HG03571 (cell line): ENCODE data around the gene JAGN1.
"Not testable (repeated sequence)": the region's sequence is repeated elsewhere in the genome, so short reads cannot be mapped to it uniquely, and the experiment has no call there.

Experiments
- ATAC-seq: cut with Tn5 transposase; IDR thresholded peaks from one replicate; pipeline ENCODE4 v1.9.1; 2021; ENCODE audit not compliant: unreplicated experiment

Gene JAGN1

GRCh38 chr3:9866639-9867038 lies 23.8 kb upstream of the JAGN1 start:
- ATAC-seq = no peak

GRCh38 chr3:9867106-9867505 lies 23.3 kb upstream of the JAGN1 start:
- no peak for ATAC-seq

- ATAC-seq = no peak
These were observed 20.5 kb upstream of the JAGN1 start for GRCh38 chr3:9869955-9870354.

- no peak for ATAC-seq
These were observed 19.4 kb upstream of the JAGN1 start for GRCh38 chr3:9870978-9871377.

GRCh38 chr3:9872067-9872466 lies 18.3 kb upstream of the JAGN1 start:
- ATAC-seq = not testable (repeated sequence)

GRCh38 chr3:9875448-9875847 lies 15.0 kb upstream of the JAGN1 start:
- ATAC-seq = no peak

GRCh38 chr3:9876255-9876654 lies 14.2 kb upstream of the JAGN1 start:
- not testable (repeated sequence) for ATAC-seq

- ATAC-seq = no peak
These were observed 13.4 kb upstream of the JAGN1 start for GRCh38 chr3:9876991-9877390.

GRCh38 chr3:9878700-9879099 lies 11.7 kb upstream of the JAGN1 start:
- ATAC-seq = no peak

GRCh38 chr3:9879830-9880549 lies 10.4 kb upstream of the JAGN1 start, which contains the start of gene CIDEC:
CIDEC (minus strand) TSS chr3:9880253; CDS start chr3:9878486, 1,767 bp downstream.
- no peak for ATAC-seq

- no peak for ATAC-seq
These were observed 9.0 kb upstream of the JAGN1 start for GRCh38 chr3:9881441-9881840.

GRCh38 chr3:9883706-9884554 lies 6.5 kb upstream of the JAGN1 start:
- ATAC-seq = no peak

- ATAC-seq = no peak
These were observed 5.8 kb upstream of the JAGN1 start for GRCh38 chr3:9884555-9885165.

- no peak for ATAC-seq
These were observed 4.1 kb upstream of the JAGN1 start for GRCh38 chr3:9886328-9886727.

- ATAC-seq = no peak
These were observed 2.9 kb upstream of the JAGN1 start for GRCh38 chr3:9887480-9887879.

- ATAC-seq = no peak
These were observed 1.9 kb upstream of the JAGN1 start for GRCh38 chr3:9888540-9888939.

GRCh38 chr3:9889405-9889804 lies 1.0 kb upstream of the JAGN1 start:
- no peak for ATAC-seq

- no peak for ATAC-seq
These were observed 737 bp downstream of the JAGN1 start for GRCh38 chr3:9891072-9891622.

- ATAC-seq = no peak
These were observed 3.3 kb downstream of the JAGN1 start for GRCh38 chr3:9893739-9894138.

GRCh38 chr3:9895715-9896114 lies 5.3 kb downstream of the JAGN1 start:
- not testable (repeated sequence) for ATAC-seq

GRCh38 chr3:9896755-9897407 lies 6.5 kb downstream of the JAGN1 start:
- not testable (repeated sequence) for ATAC-seq
